ENCODE results near the gene MAD1L1. TPM values are rescaled to one million over a fixed set of nuclear protein-coding genes. Genes with fewer than 3 reads are reported as not detected.

MAD1L1 gene
- total and polyA plus RNA-seq, 2 donors (not counting 3 experiments of a cell fraction or from before 2014, with no cell fraction given) = 34.1 to 42.3 TPM

GRCh38 chr7:1873857-1874589, 358.7 kb downstream of the MAD1L1 start:
- DNase-seq (ENCODE audit: low read depth, low spot score) (no peak), FAIRE-seq (no peak)
- no TSS peak for BruUV-seq (replicated peaks)
- no peak overlapping the region for H3K4me2 ChIP-seq (ENCODE audit: insufficient read depth, low read length)
- no peaks in the 10 kb centered on the region for H3K36me3 ChIP-seq (ENCODE audit: control insufficient read depth in 2 of 2, extremely low read depth in 1 of 2, insufficient read depth in 2 of 2, low read length in 2 of 2)
- H4K20me1 ChIP-seq (replicated peaks; ENCODE audit: control insufficient read depth, extremely low read depth, insufficient read depth, low read length) = no peaks in the 10 kb centered on the region
- TF ChIP-seq GATA2 (IDR thresholded peaks at IDR 0.05; ENCODE audit: insufficient read depth, insufficient read length, low read depth, low read length) (no peak), MYC (IDR thresholded peaks at IDR 0.05; ENCODE audit: low read depth, low read length) (no peak), EZH2 (IDR thresholded peaks at IDR 0.05; ENCODE audit: borderline replicate concordance, low read depth, low read length, severe bottlenecking) (no peak), FOS (IDR thresholded peaks at IDR 0.05; ENCODE audit: borderline replicate concordance, insufficient read depth, low read length) (no peak), MAX (IDR thresholded peaks at IDR 0.05; ENCODE audit: insufficient read depth, insufficient read length) (no peak), POLR2A (IDR thresholded peaks at IDR 0.05; ENCODE audit: low read depth, low read length) (no peak), JUN (IDR thresholded peaks at IDR 0.05; ENCODE audit: borderline replicate concordance, insufficient read depth, insufficient read length, low read depth) (no peak), POLR2AphosphoS5 (IDR thresholded peaks at IDR 0.05; ENCODE audit: insufficient read depth, low read depth, low read length) (no peak), CTCF (IDR thresholded peaks at IDR 0.05; ENCODE audit: extremely low read depth in 1 of 2, insufficient read depth in 1 of 2, low read depth in 1 of 2, low read length in 2 of 2) (no peak)
- no peak overlapping the region for H3K27ac ChIP-seq (ENCODE audit: insufficient read depth, low read depth, low read length)
- no peaks in the 10 kb centered on the region for H3K79me2 ChIP-seq (ENCODE audit: control insufficient read depth, insufficient read depth, low read length)
- ChIA-PET POLR2A (no interaction called here), CTCF (no interaction called here)
- intact Hi-C loops (cut with micrococcal nuclease) = no loop called here
- H3K27me3 ChIP-seq (ENCODE audit: control insufficient read depth in 2 of 2, insufficient read depth in 2 of 2, low read length in 2 of 2) = no peaks in the 10 kb centered on the region
- H3K9ac ChIP-seq (replicated peaks; ENCODE audit: extremely low read depth, insufficient read depth, low read length) = no peak overlapping the region
- dilution Hi-C loops (cut with MboI; ENCODE audit: extremely low pct_ligation_motif_present, low sequenced_read_pairs) = no loop called here
- H3K9me3 ChIP-seq (replicated peaks; ENCODE audit: control insufficient read depth, insufficient read depth, low read length) = no peaks in the 10 kb centered on the region
- H3K9me1 ChIP-seq (replicated peaks; ENCODE audit: control insufficient read depth, extremely low read depth, insufficient read depth, low read length) = no peaks in the 10 kb centered on the region
- H3K4me3 ChIP-seq (replicated peaks in 1 of 3; ENCODE audit: insufficient read depth in 1 of 3, low read depth in 1 of 3, low read length in 3 of 3) = no peak overlapping the region
- H3K4me1 ChIP-seq (ENCODE audit: control insufficient read depth, extremely low read depth, insufficient read depth, low read length) = no peaks in the 10 kb centered on the region
- H2AFZ ChIP-seq (ENCODE audit: low read depth, low read length) = no peak overlapping the region
